Stimulated activated naive CD4-positive, alpha-beta T cell (primary cell): Measurements from ENCODE around the gene TCF15.

Experiments used
- DNase-seq, 6 experiments: peaks; one replicate each; lab custom pipeline; 2025; lab: John Stamatoyannopoulos, UW

TCF15 gene, protein sequence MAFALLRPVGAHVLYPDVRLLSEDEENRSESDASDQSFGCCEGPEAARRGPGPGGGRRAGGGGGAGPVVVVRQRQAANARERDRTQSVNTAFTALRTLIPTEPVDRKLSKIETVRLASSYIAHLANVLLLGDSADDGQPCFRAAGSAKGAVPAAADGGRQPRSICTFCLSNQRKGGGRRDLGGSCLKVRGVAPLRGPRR

DNA sequence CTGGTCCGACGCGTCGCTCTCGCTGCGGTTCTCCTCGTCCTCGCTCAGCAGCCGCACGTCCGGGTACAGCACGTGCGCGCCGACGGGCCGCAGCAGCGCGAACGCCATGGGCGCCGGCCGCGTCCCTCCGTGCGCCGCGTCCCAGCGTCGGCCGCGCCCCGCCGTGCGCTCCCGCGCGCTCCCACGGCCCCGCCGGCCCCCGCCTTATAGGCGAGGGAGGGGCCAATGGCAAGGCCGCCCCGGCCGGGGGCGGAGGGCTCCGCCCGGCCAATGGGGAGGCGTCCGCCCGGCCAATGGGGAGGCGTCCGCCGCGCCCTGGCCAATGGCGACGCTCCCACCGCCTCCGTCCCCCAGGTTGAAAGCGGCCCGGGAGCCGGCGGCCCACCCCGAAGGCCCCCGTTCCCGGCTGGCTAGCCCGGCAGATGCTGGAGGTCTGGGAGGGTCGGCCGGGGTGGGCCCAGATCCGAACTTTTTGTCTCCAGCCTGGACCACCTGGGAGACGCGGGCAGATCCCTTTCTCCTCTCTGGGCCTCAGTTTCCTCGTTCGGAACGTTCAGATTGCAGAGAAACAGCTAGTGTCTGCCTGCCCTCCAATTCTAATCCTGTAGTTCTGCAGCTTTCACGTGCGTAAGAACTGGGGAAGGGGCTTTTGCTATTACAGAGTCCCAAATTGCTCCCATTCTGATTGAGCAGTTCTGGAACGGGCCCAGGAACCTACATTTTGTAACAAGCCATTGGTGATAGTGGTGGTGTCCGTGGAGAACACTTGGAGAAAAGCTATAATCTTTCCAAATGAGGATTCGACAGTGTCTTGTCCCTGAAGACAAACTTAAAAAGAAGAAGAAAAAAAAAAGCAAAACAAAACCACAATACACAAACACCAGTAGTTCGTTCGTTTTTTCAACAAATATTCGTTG is at the start of gene TCF15:
Gene TCF15, minus strand, starts transcription at position 180 of the 917 bp plus-strand sequence. Its CDS starts 72 bp downstream, at position 108.
- DNase-seq = no peak

DNA sequence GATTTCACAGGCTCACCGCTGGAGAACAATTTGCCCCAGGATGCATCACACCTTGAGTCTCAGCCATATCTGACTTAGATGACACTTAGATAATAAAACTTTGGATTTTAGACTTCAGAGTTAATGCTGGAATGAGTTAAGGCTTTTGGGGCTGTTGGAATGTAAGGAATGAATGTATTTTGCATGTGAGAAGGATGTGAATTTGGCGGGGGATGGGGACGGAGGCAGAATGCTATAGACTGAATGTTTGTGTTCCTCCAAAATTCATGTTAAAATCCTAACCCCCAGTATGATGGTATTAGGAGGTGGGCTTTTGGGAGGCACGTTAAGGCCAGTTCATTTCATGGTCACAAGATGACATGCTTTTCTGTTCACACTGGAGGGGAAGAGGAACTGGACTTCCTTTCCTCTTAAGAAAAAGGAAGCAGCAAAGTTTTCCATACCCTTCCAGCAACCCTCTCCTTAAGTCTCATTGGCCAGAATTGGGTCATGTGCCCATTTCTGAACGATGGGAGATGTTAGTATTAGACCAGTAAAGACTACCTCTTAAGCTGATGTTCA is 48.7 kb upstream of the TCF15 start:
- no peak for DNase-seq

DNA sequence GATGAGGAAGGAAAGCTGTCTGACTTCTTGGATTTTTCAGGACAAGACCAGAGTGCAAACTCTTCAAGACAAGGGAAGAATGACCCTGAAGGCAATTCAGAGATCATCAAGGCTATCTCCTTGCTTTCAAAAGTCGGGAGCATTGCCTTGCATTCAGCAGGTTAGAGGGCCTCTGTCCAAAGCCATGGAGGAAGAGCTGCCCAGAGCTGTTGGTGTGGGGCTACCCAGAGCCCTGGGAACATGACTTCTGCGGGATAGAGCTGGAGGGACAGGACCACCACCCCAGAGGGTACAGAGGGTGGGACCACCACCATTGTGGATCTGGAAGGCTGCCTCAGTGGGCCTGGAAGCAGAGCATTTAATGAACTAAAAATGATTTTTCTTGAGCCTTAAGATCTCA is 48.1 kb upstream of the TCF15 start:
- DNase-seq = no peak

DNA sequence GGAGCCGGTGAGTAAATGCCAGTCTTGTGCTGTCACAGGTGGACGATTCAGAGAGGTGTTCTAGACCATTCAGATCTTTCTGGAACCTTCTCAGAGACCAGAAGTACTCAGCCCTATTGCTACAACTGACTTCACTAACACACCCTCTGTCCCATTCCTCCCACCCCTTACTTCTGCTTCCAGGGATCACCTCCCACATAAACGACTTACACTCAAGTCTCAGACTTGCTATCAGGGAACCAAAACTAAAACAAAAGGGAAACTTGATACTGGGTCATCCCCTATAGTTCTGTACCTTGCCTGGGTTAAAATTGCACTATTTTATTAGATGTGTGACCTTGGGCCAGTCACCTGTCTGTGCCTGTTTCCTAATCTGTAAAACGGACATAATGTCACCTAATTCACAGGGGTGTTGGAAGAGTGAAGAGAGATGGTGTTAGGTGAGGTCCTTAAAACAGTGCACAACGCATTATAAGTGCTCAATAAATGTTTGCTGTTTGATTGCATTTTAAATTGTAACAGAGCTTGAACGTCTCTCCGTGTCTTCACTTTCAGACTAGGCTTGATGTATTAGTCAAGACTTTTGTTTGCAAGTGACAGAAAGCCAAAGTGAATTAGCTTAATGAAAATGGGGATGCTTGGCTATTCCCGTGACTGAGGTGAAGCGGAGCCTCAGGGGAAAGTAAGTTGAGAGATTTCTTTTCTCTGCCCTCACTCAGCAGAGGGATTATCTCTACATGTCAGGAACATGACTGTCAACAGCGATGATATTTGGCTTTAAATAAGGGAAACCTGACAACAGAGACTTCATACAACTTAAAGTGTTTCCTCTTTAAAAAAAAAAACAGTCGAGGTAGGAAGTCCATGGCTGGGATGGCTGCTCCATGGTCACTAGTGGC is 45.9 kb upstream of the TCF15 start:
- no peak for DNase-seq

DNA sequence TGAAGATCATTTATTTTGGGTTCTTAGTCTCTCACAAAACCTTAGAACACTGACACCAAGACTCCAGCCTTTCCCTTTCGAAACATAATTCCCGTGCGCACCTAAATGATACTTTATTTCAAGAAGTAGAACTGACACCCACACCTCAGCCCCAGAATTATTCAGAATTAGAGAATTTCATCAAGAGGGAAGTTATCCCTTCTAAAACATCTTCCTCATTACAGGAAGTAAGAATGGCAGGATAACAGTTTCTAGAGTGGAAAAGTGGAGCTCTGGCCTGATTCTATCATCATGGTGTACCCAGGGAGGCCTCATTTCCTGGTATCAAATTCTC is 44.3 kb upstream of the TCF15 start:
- DNase-seq = no peak

DNA sequence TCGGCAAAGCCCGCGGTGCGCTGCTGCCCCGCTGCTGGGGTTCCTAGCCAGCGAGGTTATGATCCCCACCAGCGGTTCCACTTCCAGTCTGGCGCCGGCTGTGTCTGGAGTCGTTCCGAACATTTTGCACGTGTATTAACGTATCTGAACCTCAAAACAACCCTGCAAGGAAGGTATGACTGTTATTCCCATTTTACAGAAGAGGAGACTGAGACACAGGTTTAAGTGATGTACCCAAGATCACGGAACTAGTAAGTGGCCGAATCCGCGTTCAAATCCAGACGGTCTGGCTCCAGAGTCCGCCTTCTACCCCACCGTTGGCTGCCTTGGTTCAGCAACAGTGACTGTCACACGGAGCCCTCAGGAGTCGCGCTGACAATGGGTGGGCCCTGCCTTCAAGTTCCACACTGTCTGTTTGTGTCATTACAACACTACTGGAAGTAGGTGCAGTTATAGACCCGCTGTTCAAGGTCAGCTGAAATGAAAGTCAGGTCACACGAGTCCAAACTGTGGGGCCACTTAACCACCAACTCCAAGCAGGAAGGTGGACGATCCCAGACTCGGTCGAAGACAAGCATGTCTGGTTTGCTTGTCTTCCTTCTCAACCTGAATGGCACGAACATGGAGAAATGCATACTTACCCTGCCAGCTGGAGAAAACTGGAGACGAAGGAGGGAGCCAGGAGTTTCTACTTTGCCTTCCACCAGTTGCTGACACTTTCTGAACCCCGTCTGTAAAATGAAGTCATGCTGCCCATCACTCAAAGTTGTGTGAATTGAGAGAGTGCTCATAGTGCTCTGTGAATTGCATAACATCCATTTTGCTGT is 43.7 kb upstream of the TCF15 start:
- DNase-seq = no peak

DNA sequence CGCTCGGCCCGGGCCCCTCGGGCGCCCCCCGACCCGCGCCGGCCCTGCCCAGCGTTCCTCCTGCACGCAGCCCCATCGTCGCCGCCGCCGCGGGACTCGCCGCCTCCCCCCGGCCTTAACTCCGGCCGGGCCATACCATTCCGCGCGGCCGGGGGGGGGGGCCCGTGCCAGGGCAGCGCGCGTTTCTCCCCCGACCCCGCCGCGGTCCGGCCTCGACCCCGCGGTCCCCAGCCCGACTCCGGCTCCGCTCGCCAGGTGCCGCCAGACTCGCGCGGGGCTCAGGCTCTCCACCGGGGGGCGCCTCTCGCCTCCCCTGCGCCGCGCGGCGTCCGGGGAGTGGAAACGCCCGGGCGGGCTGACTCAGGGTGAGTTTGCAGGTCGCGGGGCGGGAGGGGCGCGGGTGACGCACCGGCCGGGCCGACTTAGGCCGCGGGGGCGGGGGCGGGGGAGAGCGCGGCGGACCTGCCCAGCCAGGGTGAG is 43.0 kb upstream of the TCF15 start, which contains the start of gene SRXN1:
Gene SRXN1, minus strand, starts transcription at position 91 of the 480 bp plus-strand sequence. Its CDS starts 15 bp downstream, at position 76.
- DNase-seq = peak; percentile 4 to 40 (median 28)

DNA sequence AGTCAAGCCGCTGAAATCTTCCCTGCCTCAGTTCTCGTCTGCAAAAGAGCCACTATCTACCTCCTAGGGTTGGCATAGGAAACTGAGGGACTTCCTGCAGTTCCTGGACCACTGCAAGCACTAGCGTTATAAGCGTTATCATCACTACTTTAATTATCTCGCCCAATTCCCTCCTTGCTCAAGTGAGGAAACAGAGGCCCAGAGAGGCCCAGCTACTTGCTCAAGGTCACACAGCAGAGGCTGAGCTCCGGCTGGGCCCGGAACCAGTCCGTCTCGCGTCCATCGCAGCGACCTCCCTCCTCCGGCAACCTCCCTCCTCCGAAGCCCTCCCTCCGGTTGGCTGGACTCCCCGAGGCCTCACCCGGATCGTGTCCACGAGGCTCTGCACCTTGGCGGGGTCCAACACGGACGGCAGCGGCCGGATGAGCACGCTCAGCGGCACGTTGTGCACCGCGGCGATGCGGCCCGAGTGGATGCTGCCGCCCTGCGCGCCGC is 42.6 kb upstream of the TCF15 start:
- DNase-seq = no peak

DNA sequence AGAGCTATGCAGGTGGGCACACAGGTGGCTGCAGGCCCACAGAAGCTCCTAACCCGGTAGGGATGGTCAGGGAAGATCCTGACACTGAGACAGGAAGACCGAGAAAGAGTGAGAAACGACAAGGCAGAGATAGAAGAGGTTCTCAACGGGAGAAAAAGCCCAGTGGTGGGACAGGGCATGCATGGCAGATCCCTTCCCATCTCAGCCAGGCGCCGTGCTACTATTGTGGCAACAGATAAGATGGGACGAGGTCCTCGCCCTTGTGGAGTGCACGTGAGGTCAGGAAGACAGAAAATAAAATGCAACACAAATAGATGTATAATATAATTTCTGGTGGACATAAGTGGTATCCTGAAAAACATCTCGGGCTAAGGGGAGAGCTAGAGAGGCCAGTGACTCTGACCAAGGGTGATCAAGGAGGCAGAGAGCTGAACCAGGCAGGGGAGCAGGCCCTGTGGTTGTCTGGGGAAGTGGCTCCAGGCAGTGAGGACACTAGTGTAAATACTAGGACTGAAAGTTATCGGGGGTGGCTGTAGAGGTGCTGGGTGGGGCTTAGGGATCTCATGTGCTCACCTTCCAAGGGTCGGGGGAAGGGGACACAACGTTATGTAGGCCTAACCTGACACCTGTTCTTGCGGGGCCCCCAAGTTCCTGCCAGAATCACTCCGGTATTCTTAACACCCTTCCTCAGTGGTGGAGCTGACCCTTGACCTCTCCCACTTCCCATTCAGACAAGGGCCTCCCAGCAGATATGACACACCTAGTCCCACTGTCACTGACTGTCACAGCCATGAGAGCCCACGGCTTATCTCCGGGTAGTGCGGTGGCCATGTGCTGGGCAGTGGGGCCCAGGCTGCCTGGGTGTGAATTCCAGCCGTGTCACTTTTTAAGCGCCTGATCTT is 41.9 kb upstream of the TCF15 start:
- DNase-seq = no peak

DNA sequence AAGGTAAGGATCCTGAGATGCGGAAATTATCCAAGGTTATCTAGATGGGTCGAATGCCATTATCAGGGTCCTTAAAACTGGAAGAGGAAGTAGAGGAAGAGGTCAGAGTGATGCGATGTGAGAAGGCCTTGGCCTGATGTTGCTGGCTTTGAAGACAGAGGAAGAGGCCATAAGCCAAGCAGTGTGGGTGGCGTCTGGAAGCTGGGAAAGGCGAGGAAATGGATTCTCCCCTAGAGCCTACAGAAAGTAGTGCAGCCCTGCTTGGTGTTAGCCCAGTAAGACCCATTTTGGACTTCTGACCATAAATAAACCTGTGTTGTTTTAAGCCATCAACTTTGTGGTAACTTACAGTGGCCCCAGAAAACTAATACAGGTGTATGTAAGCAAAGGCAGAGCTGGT is 40.8 kb upstream of the TCF15 start:
- no peak for DNase-seq

DNA sequence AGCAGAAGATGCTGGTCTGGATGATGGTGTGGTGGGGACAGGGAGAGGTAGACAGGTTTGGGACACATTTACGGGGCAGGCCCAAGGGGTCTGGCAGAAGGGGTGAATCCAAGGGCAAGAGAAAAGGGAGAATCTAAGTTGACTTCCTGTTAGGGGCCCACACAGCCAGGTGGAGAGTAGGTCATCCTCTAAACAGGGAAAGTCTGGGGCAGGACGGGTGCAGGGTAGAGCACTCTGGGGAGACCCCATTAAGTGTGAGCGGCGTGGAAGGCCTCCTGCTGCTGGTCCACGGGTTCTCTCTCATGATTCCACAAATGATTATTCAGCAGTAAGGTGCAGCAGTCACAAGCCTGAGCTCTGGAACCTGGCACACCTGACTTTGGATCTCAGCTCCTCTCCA is 40.2 kb upstream of the TCF15 start:
- no peak for DNase-seq

DNA sequence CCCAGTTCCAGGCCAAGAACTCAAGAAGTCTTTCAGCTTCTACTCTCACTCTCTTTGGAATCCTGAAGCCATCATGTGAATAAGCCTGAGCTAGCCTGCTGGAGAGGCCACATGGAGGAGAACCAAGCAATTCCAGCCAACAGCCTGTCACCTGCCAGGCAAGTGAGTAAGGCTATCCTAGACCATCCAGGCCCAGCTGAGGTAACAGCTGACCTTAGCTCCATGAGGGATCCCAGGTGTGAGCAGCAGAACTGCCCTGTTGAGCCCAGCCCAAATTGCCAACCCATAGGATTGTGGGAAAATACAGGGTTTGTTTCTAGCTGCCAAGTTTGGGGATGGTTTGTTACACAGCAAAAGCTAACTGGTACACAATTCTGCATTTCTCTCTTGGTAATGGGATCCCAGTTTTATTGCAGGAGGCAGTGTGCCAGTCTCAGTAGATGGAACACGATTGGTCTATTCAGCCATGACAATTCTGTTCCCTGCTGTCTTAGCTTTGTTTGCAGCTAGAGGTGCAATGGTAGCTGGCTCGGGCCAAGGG is 37.4 kb upstream of the TCF15 start:
- no peak for DNase-seq

DNA sequence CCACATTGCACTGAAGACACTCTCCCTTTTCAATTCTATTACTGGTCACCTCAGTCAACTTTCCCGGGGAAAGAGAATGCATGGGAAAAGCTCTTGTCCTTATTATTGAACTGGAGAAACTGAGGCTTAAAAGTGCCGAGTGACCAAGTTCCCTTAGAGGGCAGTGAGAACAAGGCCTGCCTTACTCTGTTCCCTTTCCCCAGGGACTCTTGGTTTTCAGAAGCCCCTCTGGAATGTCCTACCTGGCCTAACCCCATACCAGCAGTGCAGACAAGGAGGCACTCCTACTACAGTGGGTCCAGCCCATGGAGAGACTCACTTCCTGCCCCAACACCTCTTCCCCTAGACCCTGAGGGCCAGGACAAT is 36.7 kb upstream of the TCF15 start:
- DNase-seq = no peak

DNA sequence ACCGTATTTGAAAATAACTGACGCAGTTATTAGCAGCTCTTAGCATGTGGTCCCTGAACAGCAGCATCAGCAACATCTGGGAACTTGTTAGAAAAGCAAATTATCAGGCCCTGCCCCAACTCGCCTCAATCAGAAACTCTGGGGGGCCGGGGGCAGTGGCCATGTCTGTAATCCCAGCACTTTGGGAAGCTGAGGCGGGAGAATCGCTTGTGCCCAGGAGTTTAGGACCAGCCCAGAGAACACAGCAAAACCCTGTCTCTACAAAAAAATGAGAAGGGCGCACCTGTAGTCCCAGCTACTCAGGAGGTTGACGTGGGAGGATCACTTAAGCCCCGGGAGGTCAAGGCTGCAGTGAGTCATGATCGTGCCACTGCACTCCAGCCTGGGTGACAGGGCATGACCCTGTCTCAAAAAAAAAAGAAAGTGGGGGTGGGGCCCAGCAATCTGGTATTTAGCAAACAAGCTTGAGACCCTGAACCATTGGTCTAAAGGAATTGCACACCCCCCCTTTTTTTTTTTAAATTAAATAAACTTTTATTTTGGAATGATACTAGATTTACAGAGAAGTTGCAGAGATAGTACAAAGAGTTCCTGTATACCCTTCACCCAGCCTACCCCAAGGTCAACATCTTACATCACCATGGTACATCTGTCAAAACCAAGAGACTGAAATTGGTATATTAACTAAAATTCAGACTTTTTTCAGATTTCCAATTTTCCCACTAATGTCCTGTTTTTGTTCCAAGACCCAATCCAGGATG is 36.2 kb upstream of the TCF15 start:
- DNase-seq = no peak

DNA sequence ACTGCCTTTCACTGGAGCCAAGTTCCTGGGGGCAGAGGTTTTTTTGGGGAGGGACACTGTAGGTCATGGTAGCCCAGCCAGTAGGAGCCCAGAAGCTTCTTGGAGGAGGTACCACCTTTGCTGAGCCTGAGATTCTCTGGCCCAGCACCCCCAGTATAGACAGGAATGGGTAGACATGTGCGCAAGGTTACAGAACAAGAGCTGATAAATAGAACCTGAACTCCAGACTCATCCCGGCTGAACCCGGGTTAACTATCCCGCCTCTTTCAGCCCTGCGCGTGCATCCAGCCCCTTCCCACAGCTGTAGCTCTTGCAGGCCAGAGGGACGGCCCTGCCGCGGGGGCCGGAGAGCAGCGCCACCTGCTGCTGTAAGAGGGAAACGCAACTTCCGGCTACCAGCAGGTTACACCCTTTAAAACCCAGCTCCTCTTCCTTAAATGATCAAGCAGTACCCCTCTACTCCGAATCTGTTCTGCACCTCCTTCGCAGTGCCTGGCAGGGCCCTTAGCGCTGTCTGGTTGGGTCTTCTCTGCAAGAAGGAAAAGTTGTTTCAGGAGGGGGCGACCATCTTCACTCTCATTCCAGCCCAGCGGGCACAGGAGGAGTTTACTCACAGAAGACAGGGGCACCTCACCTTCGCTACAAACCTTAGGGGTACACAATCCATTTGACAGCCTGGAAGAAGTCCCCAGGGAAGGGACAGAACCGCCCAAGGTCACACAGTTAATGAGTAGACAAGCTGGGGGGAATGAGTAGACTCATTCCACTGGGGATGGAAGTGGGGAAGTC is 35.4 kb upstream of the TCF15 start:
- peak; percentile 6 to 63 (median 28) for DNase-seq

DNA sequence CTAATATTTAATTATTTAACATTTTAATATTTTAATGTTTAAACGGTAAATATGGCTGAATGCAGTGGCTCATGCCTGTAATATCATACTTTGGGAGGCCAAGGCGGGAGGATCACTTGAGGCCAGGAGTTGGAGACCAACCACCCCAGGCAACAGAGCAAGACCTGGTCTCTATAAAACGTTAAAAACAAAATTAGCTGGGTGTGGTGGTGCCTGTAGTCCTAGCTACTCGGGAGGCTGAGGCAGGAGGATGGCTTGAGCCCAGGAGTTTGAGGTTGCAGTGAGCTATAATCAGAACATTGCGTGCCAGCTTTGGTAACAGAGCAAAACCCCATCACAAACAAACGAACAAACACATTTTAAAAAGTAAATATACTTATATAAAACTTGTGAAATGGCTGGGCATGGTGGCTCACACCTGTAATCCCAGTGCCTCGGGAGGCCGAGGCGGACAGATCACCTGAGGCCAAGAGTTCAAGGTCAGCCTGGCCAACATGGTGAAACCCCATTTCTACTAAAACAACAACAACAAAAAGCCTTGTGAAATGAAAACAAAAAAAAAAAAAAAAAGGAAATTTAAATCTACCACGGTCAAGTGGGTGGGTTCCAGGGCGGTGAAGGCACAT is 34.7 kb upstream of the TCF15 start:
- DNase-seq = no peak

DNA sequence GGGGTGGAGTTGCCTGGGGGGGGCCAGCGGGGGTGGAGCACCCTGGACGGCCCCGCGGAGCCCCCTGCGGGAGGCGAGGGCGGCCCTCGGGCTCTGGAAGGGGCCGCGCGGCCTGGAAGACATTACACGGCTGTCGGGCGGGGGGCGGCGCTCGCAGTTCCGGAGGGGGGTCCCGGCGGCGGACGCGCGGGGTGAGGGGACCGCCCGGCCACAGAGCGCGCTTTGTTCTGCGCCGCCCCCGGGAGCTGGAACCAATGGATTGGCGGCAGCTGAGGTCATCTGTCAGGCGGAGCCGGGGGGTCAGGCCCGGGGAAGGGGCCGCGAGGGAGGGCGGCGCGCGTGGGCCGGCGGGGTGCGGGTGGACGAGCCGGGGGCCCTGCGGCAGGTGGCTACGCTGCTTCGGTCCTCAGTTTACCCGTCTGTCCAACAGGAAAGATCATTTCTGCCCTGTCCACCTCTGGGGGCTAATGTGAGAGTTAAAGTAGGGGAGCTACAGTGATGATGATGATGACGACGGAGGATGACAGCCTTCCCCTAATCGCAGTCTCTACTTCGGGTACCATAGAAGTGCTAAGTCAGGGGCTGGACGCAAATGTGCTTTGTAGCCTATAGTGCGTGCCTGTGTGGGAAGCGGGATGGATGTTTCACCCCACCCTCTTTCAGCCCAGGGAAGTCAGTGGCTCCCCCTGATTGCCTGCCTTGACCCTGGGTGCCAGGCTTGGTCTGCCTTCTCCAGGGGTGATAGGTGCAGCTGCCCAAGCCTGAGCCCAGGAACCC is 32.5 kb upstream of the TCF15 start:
- DNase-seq = no peak
